Superior temporal gyrus (tissue), 1 donor: ENCODE measurements around the gene ARHGAP26.
A peak's percentile ranks its signal among the peaks of the same experiment; 100 is the strongest.
"Not testable (repeated sequence)": the region's sequence is repeated elsewhere in the genome, so short reads cannot be mapped to it uniquely, and the experiment has no call there.

Experiments
- DNase-seq: peaks from one replicate; pipeline ENCODE4 v3.0.0-alpha.2; 2016; ENCODE audit errors: extremely low spot score

Gene ARHGAP26

DNA sequence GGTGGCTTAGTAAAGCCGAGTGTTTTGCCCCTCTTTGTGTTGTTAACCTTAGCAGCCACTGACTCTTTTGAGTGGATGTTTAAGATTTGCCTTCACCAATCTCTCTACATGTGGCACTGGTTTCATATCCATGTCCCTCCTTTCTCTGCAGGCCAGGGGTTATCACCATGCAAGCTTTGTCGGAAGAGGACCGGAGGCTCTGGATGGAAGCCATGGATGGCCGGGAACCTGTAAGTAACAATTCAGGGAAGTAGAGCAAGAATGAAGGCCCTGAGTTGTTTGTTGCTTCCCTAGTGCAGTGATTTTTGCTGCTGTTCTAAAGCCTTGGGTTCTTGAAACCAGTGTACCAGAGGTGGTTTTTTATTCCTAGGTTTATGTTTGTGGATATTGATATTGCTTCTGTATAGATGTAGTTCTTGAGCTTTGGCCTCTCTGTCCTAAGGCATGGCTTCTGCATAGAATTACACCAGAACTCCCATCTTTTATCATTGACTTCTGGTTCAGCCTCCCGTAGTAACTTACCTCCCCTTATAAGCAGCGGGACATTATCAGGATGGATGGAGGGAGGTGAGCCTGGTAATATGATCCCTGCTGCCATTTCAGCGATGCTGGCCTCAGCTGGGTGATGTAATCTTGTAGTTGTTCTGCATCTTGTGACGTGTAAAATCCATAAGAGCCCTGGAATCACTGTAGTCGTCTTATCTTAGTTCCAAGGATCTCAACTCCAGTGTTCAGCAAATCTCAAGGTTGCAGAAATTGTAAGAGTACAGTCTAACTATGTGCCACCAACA, 161.9 kb downstream of the ARHGAP26 start:
- DNase-seq: no peak

DNA sequence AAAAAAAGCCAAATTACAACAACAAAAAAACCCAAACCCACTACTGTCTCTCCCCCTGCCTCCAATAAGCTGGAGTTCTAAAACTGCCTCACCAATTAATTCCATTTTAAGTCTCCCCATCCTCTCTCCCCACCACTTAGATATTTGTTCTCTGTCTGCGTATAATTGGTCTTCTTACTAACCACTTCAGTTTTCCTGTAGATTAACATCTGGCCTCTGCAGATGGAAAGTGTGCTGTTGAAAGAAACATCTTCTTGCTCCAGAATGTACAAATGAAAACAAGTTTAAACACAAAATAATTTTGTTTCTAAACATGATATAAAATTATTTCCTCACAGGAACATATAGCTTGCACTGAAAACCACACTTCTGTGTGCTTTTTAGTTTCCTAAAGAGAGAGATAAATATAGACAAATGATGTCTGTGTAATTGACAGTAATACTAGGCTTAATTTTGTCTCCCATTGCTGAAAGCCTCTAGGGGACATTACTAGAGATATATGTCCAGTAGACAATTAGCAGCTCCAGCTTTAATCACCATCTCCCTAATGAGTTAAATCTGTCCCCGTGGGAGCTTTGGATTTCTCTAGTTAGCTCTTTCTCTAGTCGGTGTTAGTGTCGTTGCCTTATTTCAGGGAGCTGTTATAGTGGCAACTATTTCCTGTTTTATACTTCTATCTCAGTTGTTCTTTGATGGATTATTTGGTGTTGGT, 164.0 kb downstream of the ARHGAP26 start:
- DNase-seq: no peak

DNA sequence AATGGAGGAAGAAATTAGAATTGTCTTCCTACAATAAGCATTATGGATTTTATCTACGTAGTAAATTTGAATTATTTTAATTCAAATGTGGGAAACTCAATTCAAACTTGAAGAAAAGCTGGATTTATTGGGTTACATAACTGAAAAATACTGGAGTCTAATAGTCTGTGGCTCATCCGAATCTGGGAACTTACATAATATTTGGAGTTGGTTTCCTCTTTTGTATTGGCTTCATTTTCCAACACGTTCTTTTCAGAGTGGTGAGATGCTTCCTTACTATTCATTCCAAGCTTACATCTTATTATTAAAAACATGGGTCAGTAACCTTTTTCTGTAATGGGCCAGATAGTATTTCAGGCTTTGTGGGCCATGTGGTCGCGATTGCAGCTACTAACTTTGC, 164.8 kb downstream of the ARHGAP26 start:
- no peak for DNase-seq

DNA sequence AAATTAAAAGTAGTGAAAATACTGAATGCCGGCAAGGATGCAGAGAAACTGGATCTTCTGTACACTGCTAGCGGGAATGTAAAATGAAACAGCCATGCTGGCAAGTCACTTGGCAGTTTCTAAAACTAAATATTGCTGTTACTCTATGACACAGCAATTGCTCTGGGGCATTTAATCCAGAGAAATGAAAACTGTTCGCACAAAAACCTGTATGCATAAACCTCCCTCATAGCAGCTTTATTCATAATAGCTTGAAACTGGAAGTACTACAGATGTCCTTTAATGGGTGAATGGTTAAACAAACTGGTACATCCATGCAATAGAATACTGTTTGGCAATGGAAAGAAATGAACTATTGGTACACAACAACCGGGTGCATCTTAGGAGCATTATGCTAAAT, 167.2 kb downstream of the ARHGAP26 start:
- DNase-seq: no peak

DNA sequence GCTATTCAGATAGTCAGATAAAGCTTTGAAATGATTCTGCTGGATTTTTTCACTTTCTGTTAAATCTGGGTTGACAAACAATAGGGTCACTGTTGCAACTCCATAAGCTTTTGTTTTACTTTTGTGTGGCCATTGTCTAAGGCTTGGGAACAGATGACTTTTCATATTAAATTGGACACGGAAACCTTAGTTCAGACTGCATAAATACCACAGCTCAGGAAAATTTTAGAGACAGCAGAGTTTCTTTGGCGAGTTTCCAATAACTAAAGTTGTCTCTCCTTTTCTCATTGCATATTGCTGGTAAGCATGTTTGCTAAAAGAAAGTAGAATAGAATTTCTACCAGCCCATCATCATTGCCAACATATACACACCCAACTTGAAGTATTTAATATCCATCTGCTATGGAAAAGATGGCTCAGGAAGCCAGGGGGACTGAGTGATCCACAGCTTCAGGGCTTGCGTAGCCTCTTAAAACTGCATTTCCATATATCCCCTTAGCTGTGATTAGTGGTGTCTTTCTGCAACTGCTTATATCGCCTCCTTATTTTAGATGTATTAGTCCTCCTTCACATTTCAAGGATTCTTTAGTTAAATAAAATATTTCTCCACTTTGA, 168.2 kb downstream of the ARHGAP26 start:
- DNase-seq: peak; percentile 64

DNA sequence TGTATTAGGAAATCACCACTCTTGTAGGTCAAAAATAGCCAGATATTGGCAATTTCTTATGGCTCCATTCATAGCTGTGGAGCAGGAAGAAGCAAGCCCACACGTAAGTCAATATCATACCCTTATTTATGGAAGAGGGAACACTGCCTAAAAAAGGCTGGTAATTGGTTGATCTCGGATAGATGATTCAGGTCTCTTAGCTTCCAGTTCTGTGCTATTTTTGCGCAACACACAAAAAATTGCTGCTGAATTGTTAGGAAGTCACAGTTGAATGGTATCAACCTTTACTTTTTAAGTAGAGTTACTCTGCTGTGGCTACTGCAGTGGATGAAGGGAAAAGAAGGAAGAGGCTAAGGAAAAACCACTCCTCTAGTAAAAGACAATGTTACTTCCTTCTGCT, 168.8 kb downstream of the ARHGAP26 start:
- DNase-seq: no peak

DNA sequence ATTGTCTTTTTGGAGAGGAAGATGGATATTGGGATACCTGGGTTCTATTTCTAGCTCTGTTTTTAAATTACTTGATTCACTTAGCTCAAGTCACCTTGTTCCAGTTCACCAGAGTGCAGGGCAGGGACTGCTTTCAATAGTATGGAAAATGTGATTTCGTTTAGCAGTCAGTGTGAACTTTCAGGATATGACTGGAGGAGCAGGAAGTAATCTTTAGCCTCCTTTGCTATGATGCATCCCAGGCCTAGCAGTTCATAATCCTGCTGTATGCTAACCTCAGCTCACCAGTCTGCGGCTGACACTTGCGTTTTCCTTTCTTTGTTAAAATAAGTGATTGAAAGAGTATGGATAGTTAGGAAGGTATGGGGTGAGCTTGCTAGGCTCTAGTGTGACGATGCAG, 169.7 kb downstream of the ARHGAP26 start:
- no peak for DNase-seq

DNA sequence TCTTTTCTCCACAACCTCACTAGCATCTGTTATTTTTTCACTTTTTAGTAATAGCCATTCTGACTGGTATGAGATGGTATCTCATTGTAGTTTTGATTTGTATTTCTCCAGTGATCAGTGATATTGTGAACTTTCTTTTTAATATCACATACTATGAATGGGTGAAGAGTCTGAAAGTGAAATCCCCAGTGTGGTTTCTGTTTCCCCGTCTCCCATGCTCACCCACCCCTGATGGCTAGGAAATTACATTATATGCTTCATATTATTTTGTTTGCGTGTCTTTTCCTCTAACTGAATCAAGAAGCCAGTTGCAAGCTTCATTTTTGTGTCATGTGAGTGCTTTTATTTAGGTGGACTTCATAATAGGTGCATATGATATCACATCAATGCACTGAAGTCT, 171.1 kb downstream of the ARHGAP26 start:
- no peak for DNase-seq

DNA sequence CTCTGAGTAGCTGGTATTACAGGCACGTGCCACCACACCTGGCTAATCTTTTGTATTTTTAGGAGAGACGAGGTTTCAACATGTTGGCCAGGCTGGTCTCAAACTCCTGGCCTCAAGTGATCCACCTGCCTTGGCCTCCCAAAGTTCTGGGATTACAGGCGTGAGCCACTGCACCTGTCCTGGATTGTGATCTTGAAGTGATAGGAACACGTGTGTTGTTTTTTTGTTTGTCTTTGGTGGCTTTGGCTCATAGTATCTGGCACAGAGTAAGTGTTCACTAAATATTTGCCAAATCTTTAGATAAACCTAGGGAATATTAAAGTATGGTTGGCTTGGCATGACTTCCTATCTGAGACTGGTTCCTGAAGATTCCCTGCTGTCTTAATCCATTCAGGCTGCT, 172.7 kb downstream of the ARHGAP26 start:
- no peak for DNase-seq

DNA sequence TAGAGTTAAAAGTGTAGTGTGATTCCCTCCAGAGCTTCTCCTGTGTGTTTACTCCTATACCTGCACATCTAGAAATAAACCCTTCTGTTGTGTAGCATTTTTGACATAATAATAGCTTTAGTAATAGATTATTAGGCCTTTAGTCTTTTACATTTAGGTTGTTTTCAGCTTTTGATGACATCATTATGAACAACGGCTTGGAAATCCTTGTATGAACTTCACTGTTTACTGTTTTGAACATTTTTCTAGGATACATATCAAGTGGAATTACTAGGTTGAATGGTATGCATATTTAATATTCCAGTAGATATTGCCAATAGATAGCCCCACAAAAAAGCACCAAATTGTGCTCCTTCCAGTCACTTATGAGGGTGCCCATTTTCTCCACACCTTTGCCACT, 174.0 kb downstream of the ARHGAP26 start:
- DNase-seq: no peak

DNA sequence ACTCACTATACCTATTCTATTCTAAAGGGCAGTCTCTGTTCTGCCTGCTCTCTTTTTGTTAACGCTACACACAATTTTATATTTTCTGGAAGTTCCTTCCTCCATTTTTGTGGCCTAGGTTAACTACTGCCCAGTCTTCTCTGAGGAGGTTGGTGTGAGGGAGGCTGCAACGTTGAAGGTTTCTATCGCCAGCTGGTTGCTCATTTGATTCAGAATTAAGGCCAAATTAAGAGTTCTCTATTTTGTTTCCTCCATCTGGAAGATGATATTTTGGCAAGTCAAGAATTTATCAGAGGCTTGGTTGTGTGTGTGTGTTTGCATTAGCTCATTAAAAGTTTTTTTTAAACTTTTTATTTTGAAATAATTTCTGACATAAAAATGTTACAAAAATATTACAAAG, 175.1 kb downstream of the ARHGAP26 start:
- DNase-seq: no peak

DNA sequence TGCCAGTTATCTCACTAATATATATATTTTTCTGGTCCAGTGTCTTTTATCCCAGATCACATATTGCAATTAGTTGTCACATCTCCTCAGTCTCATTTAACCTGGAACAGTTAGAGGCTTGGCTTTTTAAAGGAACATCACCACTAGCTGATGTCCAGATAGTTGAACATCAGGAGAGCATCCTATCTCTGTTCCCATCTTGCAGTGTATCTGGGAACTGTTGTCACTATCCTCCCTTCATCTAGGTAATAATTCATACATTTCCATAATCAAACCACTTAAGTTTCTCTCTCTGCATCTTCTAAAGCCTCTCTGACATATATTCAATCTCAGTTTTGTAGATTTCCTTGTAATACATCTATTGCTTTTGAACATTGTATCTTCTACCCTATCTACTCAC, 175.7 kb downstream of the ARHGAP26 start:
- no peak for DNase-seq

DNA sequence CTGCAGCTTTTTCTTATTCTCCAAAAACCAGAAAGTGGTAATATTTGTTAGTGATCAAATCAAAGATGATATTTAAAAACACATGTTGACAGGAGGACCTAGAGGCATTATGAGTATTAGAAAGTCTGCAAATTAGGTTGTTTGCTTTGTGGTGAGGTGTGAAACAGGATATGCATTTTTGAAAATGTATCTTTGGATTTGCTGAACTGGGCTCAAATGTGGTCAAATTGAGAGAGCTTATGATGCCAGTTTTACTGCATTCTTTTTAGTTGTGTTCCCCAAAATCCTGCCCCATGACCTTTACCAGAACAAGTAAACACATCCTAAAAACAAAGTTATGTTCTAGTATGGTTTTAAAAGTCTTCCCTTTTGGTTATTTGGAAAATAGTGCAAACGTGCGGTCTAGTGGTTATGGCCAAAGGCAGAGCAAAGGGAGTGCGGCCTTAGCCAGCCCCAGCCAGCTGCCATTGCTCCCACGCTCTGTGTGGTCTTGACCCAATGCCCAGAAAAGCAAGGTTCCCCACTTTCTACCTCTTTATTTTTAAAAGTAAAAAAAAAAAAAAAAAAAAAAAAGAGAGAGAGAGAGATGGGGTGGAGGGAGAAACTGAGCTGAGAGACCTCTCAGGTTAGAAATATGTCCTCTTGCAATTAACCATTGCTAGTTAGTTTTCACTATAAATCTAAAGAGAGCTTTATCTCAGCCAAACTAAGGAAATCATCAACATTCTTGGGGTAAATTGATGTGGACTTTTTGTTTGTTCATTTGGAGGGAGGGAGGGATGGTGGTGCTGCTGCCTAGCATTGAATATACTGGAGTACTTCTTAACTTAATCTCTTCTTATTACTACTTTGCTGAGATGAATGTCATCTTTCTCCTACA, 176.6 kb downstream of the ARHGAP26 start:
- no peak for DNase-seq

DNA sequence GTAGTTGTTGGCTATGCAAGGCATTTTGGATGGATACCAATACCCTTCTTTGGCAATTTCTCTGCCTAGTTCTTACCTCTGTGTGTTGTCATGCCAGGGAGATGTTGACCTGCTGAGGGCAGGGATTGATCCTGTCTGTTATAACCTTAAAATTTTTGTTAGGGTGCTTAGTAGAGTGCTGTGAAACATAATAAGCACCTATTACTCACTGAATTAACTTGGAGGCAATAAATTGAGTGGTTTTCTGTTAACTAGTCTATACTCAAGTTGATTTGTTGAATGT, 177.2 kb downstream of the ARHGAP26 start:
- no peak for DNase-seq

DNA sequence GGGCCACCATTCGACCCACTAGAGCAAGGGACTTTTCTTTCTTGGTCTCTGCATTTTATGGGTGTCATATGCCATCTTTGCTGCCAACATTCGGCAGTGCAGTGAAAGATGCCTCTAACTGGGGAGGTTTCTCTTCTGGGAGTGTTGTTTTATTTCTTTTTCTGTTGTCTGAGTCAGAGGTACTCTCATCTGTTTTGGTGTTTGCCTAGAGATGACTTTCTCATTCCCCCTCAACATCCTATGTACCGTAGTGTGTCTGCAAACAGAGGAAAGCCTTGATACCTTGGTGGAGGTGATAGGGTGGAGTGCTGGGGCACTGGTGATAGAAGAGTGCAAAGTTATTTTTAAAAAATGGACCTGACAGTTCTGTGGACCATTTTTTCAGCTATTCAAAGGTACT, 182.1 kb downstream of the ARHGAP26 start:
- DNase-seq: no peak

DNA sequence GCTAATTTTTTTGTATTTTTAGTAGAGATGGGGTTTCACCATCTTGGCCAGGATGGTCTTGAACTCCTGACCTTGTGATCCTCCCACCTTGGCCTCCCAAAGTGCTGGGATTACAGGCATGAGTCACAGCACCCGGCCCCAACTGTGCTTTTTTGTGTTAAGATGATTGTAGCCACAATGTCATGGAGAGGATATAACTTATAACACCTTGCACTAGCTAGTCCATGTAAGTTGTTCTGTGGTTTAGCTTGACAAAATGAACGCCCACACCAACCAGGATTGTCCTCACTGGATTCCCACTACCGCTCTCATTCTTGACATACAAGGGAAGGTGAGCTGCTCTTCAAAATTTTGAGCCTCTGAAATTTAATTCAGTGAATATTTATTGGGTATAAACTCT, 182.7 kb downstream of the ARHGAP26 start:
- not testable (repeated sequence) for DNase-seq

DNA sequence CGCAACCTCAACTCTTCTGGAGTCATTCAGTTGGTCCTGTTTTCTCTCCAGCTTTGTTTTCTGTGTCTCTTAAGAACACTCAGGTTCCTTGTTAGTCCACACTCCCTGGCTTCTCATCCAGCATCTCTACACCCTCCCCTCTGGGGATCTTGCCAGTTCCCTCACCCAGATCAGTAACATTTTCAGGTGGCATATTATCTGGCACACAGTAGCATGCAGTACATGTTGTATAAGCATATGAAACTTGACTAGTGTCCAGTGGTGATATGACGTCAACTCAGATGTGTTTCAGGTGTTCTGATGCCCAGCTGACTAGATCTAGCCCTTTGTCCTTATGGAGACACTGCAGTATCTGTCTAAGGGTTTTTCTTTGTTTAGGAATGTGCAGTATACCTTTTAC, 184.3 kb downstream of the ARHGAP26 start:
- DNase-seq: no peak

DNA sequence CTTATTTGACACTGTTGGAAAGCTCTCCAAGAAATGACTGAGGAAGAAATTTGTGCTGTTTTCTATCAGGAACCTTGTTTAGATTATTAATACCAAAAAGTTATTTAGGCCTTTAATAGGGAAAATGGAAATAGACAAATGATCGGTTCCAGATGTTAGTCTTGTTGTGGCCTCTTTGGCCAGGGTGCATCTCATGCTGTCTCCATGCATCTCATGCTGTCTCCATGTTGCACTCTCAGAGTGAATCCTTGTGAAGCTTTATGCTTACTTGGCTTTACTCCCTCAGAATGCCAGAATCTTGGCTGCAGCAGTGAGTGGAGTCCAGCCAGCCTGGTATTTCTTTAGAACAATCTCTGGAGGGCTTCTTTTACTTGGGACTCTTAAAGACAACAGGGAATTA, 185.5 kb downstream of the ARHGAP26 start:
- no peak for DNase-seq

DNA sequence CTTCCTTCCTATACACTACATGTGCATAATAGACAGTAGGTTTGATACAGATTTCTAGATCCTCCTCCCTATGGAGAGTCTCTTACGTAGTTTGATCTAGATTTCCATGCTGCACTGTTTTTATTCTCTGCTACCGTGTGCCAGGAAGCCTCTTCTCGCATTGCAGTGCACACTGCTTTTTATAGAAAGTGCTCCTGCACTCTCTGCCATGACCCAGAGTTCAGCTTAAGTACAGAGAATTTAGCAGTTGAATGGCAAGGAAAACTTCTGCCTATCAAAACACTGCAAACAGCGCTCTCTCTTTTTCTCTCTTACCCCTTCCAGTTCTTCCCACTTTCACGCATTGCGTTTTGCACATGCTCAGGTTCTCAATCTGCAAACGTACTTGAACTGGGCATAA, 187.4 kb downstream of the ARHGAP26 start:
- DNase-seq: no peak

DNA sequence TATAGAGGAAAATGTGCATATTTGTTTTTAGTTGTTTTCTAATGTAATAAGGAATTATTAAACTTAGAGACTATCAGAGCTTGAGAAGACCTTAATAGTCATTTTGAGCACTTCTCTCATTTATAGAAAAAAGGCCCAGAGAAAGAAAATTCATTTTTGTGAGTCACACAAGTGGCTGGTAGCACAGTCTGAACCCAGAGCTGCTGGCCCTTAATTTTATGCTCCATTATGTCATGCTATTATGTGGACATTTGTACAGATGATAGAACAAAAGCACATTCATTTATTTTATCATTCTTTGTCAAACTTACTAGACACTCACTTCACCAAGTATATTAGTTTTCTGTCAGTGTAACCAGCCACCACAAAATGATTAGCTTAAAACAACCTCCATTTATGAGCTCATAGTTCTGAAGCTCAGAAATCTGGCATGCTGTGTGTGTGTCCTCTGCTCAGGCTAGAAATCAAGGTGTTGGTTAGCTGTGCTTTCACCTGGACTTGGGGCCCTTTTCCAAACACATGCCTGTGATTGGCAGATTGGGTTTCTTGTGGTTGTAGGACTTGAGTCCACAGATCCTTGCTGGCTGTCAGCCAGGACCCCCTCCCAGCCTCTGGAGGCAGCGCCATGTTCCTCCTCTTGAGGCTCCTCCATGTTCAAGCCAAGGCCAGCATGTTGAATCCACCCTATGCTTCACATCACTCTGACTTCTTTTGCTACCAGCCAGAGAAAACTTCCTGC, 188.9 kb downstream of the ARHGAP26 start:
- no peak for DNase-seq
